Naive thymus-derived CD8-positive, alpha-beta T cell (primary cell): ENCODE data around the gene HRK. TPM values are rescaled to one million over a fixed set of nuclear protein-coding genes. Genes with fewer than 3 reads are reported as not detected.
A peak's percentile ranks its signal among the peaks of the same experiment; 100 is the strongest.

Source experiments
- ATAC-seq, 2 donors: fragments of 150-1000 bp; cut with Tn5 transposase in 1 of 2; sonication (Bioruptor Pico), chemical (Tn5 transposase) in 1 of 2; 1 replicate in 1 of 2; 2 replicates in 1 of 2; pipeline ENCODE4 v1.10.0; 2021; ENCODE audit warnings: mild to moderate bottlenecking in 2 of 2, moderate library complexity in 2 of 2
- POLR2A ChIA-PET: fragments of 350-600 bp; sonication (Branson Sonifier 250); formaldehyde crosslinking; loops from one replicate; lab custom pipeline; 2021; ENCODE audit warnings: antibody characterized with exemption; lab: Charles Lee
- DNase-seq, 10 donors: peaks; one replicate each; pipeline versions ENCODE4 v3.0.0 to v3.0.0-alpha.2; 2020 to 2022
- H3K27ac Mint-ChIP-seq, 10 donors: one replicate each; pipeline ENCODE4 v1.8.0; 2020 to 2022; ENCODE audit warnings: mild to moderate bottlenecking in 10 of 10, mixed read lengths in 10 of 10, moderate library complexity in 4 of 10, inconsistent platforms in 1 of 10
- H3K27me3 Mint-ChIP-seq, 5 donors: one replicate each; pipeline ENCODE4 v1.8.0; 2021 to 2022; ENCODE audit warnings: mixed read lengths in 5 of 5
- H3K36me3 Mint-ChIP-seq, 3 donors: one replicate each; pipeline ENCODE4 v1.8.0; 2020 to 2022; ENCODE audit warnings: mixed read lengths in 3 of 3, mild to moderate bottlenecking in 2 of 3, inconsistent platforms in 1 of 3
- H3K4me1 Mint-ChIP-seq, 4 donors: one replicate each; pipeline ENCODE4 v1.8.0; 2021 to 2022; ENCODE audit warnings: mixed read lengths in 4 of 4
- H3K4me3 Mint-ChIP-seq, 10 donors: one replicate each; pipeline ENCODE4 v1.8.0; 2020 to 2022; ENCODE audit warnings: mild to moderate bottlenecking in 10 of 10, mixed read lengths in 10 of 10, moderate library complexity in 6 of 10, inconsistent platforms in 1 of 10
- H3K9me3 Mint-ChIP-seq, 9 donors: one replicate each; pipeline ENCODE4 v1.8.0; 2020 to 2022; ENCODE audit warnings: mixed read lengths in 9 of 9, mild to moderate bottlenecking in 3 of 9, inconsistent platforms in 1 of 9, moderate library complexity in 1 of 9
- polyA plus RNA-seq, 3 donors: library from polyadenylated mRNA; unstranded; fragments of 300-500 nt; fragmentation: Illumina TruSeq; gene quantifications; one replicate each; pipeline ENCODE4 v1.2.3, GENCODE V29; 2021
- total RNA-seq, 8 experiments: library from RNA in 2 of 8; stranded (reverse) in 2 of 8; gene quantifications; one replicate each; pipeline ENCODE4 v1.2.3 and lab custom pipeline; 2021 to 2026

Gene HRK
- total and polyA plus RNA-seq, 5 experiments from 2014 or later = 0.13 to 0.30 TPM; not detected in 3

- no peaks in the 10 kb centered on the region for H3K36me3 Mint-ChIP-seq
- no peak overlapping the region for H3K4me3 Mint-ChIP-seq
- peak overlapping the region in 1 of 10 donors; percentile 34 for H3K27ac Mint-ChIP-seq
- peaks cover 13 to 42% (median 25%) of the 10 kb centered on the region in 5 donors for H3K27me3 Mint-ChIP-seq
- ATAC-seq (no peak), DNase-seq (no peak)
- POLR2A ChIA-PET = no interaction called here
- H3K9me3 Mint-ChIP-seq = peaks cover 0 to 3% (median 0%) of the 10 kb centered on the region in 9 donors
- peaks cover 5 to 27% (median 9%) of the 10 kb centered on the region in 4 donors for H3K4me1 Mint-ChIP-seq
Observed at GRCh38 chr12:116860263-116860662, 21.0 kb downstream of the HRK start.

DNA sequence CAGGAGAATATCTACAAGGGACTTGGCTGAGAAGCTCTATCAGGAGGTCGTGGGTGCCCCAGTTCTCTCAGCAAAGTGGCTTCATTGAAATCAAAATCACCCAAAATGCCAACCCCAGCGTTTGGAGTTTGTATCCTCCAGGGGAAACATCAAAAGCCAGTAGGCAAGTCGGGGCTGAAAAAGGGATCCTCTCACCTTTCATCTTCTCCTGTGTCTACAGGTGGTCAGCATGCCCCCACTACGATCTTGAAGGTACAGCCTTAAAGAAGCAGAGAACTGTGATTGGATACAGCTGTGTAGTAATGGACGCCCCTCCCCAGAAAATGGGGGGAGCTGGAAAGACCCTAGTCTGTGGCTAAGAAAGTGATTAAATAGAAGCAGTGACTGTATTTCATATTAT lies 22.2 kb downstream of the HRK start:
- H3K36me3 Mint-ChIP-seq = no peaks in the 10 kb centered on the region
- H3K27me3 Mint-ChIP-seq = peaks cover 15 to 44% (median 28%) of the 10 kb centered on the region in 5 donors

GRCh38 chr12:116856729-116857128 lies 24.5 kb downstream of the HRK start:
- no peak for DNase-seq
- no peak overlapping the region for H3K4me3 Mint-ChIP-seq
- H3K27ac Mint-ChIP-seq = no peak overlapping the region
- H3K36me3 Mint-ChIP-seq = peaks cover 0 to 11% (median 0%) of the 10 kb centered on the region in 3 donors
- peaks cover 13 to 41% (median 30%) of the 10 kb centered on the region in 5 donors for H3K27me3 Mint-ChIP-seq
- ATAC-seq = no peak
- H3K9me3 Mint-ChIP-seq = peaks cover 0 to 3% (median 0%) of the 10 kb centered on the region in 9 donors
- POLR2A ChIA-PET = no interaction called here
- H3K4me1 Mint-ChIP-seq = peaks cover 4 to 26% (median 7%) of the 10 kb centered on the region in 4 donors

More for the DNA sequence above, 22.2 kb downstream of the HRK start:
- peaks cover 5 to 27% (median 9%) of the 10 kb centered on the region in 4 donors for H3K4me1 Mint-ChIP-seq
- no peak overlapping the region for H3K27ac Mint-ChIP-seq
- no peak for ATAC-seq
- no peak overlapping the region for H3K4me3 Mint-ChIP-seq
- H3K9me3 Mint-ChIP-seq = peaks cover 0 to 3% (median 0%) of the 10 kb centered on the region in 9 donors
- POLR2A ChIA-PET = no interaction called here
- DNase-seq = no peak

GRCh38 chr12:116855744-116856470 lies 25.3 kb downstream of the HRK start:
- POLR2A ChIA-PET = no interaction called here
- no peak overlapping the region for H3K27ac Mint-ChIP-seq

GRCh38 chr12:116853507-116853906 lies 27.7 kb downstream of the HRK start:
- Mint-ChIP-seq H3K4me1 (peaks cover 0 to 12% (median 2%) of the 10 kb centered on the region in 4 donors), H3K4me3 (no peak overlapping the region), H3K36me3 (peaks cover 5 to 19% (median 7%) of the 10 kb centered on the region in 3 donors), H3K27ac (no peak overlapping the region), H3K27me3 (peaks cover 13 to 34% (median 25%) of the 10 kb centered on the region in 5 donors), H3K9me3 (peaks cover 0 to 3% (median 0%) of the 10 kb centered on the region in 9 donors)
- DNase-seq (no peak), ATAC-seq (no peak)
- POLR2A ChIA-PET = no interaction called here

More at GRCh38 chr12:116855744-116856470, 25.3 kb downstream of the HRK start:
- no peak for DNase-seq
- no peak for ATAC-seq
- H3K27me3 Mint-ChIP-seq = peaks cover 13 to 41% (median 28%) of the 10 kb centered on the region in 5 donors
- H3K36me3 Mint-ChIP-seq = peaks cover 0 to 11% (median 0%) of the 10 kb centered on the region in 3 donors
- no peak overlapping the region for H3K4me3 Mint-ChIP-seq
- H3K9me3 Mint-ChIP-seq = peaks cover 0 to 3% (median 0%) of the 10 kb centered on the region in 9 donors
- H3K4me1 Mint-ChIP-seq = peaks cover 0 to 19% (median 2%) of the 10 kb centered on the region in 4 donors

GRCh38 chr12:116852303-116852702 lies 28.9 kb downstream of the HRK start:
- H3K4me3 Mint-ChIP-seq = no peak overlapping the region
- DNase-seq (peak in 1 of 10 donors; percentile 9), ATAC-seq (no peak)
- peaks cover 0 to 2% (median 0%) of the 10 kb centered on the region in 4 donors for H3K4me1 Mint-ChIP-seq
- POLR2A ChIA-PET = no interaction called here
- peaks cover 5 to 25% (median 7%) of the 10 kb centered on the region in 3 donors for H3K36me3 Mint-ChIP-seq
- H3K27me3 Mint-ChIP-seq = peaks cover 10 to 28% (median 17%) of the 10 kb centered on the region in 5 donors
- H3K9me3 Mint-ChIP-seq = peaks cover 0 to 3% (median 0%) of the 10 kb centered on the region in 9 donors
- no peak overlapping the region for H3K27ac Mint-ChIP-seq

GRCh38 chr12:116849216-116849615 lies 32.0 kb downstream of the HRK start:
- no peaks in the 10 kb centered on the region for H3K9me3 Mint-ChIP-seq
- no peak for ATAC-seq
- no peak overlapping the region for H3K4me3 Mint-ChIP-seq
- peaks cover 5 to 26% (median 7%) of the 10 kb centered on the region in 3 donors for H3K36me3 Mint-ChIP-seq
- H3K4me1 Mint-ChIP-seq = no peaks in the 10 kb centered on the region
- peaks cover 0 to 10% (median 2%) of the 10 kb centered on the region in 5 donors for H3K27me3 Mint-ChIP-seq
- POLR2A ChIA-PET = no interaction called here
- no peak for DNase-seq
- no peak overlapping the region for H3K27ac Mint-ChIP-seq

DNA sequence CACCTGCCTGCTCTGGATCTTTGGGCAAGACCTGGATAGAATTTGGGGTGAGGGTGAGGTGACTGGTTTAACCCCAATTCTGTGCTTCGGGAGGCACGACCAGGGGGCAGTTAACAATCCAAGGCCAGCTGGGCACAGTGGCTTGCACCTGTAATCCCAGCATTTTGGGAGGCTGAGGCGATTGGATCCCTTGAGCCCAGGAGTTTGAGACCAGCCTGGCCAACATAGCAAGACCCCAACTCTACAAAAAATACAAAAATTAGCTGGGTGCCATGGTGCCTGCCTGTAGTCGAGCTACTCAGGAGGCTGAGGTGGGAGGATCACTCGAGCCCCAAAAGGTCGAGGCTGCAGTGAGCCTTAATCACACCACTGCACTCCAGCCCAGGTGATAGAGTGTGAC lies 38.2 kb downstream of the HRK start:
- Mint-ChIP-seq H3K36me3 (peaks cover 0 to 7% (median 0%) of the 10 kb centered on the region in 3 donors), H3K4me1 (peaks cover 0 to 4% (median 0%) of the 10 kb centered on the region in 4 donors), H3K27ac (no peak overlapping the region), H3K9me3 (no peaks in the 10 kb centered on the region), H3K4me3 (no peak overlapping the region), H3K27me3 (no peaks in the 10 kb centered on the region)
- POLR2A ChIA-PET = no interaction called here
- DNase-seq (peak in 1 of 10 donors; percentile 15), ATAC-seq (no peak)

DNA sequence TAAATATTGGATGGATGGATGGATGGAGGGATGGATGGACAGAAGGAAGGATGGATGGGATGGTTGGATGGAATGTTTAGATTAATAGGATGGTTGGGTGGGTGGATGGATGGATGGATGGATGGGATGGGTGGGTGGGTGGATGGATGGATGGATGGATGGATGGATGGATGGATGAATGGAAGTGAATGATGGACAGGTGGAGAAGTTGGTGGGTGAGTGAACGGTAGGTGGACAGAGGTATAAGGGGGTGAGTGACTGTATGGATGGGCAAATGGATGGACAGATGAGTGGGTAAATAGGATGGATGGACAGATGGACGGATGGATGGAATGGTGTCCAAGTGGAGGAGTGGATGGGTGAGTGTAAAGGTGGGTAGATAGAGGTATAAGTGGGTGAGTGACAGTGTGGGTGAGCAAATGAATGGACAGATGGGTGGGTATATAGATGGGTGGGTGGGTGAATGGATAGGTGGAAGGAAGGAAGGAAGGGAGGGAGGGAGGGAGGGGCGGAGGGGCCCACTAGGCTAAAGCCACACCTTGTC lies 41.9 kb downstream of the HRK start:
- H3K4me3 Mint-ChIP-seq = no peak overlapping the region
- DNase-seq (no peak), ATAC-seq (no peak)
- no peaks in the 10 kb centered on the region for H3K27me3 Mint-ChIP-seq
- peaks cover 9 to 18% (median 17%) of the 10 kb centered on the region in 3 donors for H3K36me3 Mint-ChIP-seq
- POLR2A ChIA-PET = interaction anchor here (1.0 kb wide), 1 partner anchor 14 kb away, joined by 4 read pairs; no protein-coding TSS in a partner anchor
- peaks cover 0 to 4% (median 0%) of the 10 kb centered on the region in 4 donors for H3K4me1 Mint-ChIP-seq
- peaks cover 0 to 6% (median 0%) of the 10 kb centered on the region in 9 donors for H3K9me3 Mint-ChIP-seq
- peak overlapping the region in 1 of 10 donors; percentile 57 for H3K27ac Mint-ChIP-seq

DNA sequence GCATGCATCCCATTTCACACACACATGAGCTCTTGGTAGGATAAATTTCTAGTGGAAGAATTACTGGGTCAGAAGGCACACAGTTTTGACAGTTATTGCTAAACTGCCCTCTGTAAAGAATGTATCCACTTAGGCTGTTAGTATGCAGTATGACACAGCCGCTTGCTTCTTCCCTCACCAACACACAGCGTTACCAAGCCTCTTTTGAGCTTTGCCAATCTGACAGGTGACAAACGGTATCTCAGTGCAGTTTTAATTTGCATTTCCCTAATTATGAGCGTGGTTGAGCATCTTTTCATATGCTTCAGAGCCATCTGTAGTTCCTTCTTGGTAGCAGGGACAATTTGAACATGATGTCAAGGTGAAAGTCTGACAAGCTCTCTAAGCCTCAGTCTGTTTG lies 42.9 kb downstream of the HRK start:
- no peak for DNase-seq
- Mint-ChIP-seq H3K4me1 (peaks cover 0 to 4% (median 0%) of the 10 kb centered on the region in 4 donors), H3K27me3 (no peaks in the 10 kb centered on the region), H3K4me3 (no peak overlapping the region), H3K36me3 (peaks cover 11 to 22% (median 20%) of the 10 kb centered on the region in 3 donors), H3K9me3 (peaks cover 0 to 6% (median 0%) of the 10 kb centered on the region in 9 donors), H3K27ac (no peak overlapping the region)
- ATAC-seq = no peak
- POLR2A ChIA-PET = no interaction called here

DNA sequence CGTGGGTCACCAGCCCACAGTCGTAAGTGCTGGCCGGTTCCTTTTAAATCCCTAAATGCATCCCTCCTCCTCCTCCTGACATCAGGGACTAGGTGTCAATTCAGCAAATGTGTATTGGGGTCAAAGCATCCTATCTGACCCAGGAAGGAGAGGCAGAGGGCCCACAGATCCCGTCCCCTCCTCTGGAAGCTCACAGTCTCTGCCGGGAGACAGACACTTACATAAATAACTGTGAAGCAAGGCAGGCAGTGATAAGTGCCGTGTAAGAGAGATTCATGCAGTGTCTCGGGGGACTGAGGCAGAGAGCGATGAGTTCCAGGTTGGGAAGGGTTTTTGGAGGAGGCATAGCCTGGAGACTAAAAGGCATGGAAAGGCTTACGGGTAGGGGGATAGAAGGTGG lies 44.1 kb downstream of the HRK start:
- DNase-seq (no peak), ATAC-seq (no peak)
- no peaks in the 10 kb centered on the region for H3K27me3 Mint-ChIP-seq
- H3K9me3 Mint-ChIP-seq = peaks cover 0 to 6% (median 0%) of the 10 kb centered on the region in 9 donors
- peaks cover 11 to 22% (median 20%) of the 10 kb centered on the region in 3 donors for H3K36me3 Mint-ChIP-seq
- H3K4me3 Mint-ChIP-seq = no peak overlapping the region
- H3K4me1 Mint-ChIP-seq = peaks cover 0 to 4% (median 0%) of the 10 kb centered on the region in 4 donors
- POLR2A ChIA-PET = no interaction called here
- no peak overlapping the region for H3K27ac Mint-ChIP-seq

- Mint-ChIP-seq H3K36me3 (peaks cover 11 to 22% (median 16%) of the 10 kb centered on the region in 3 donors), H3K27me3 (no peaks in the 10 kb centered on the region), H3K27ac (no peak overlapping the region), H3K9me3 (peaks cover 0 to 6% (median 0%) of the 10 kb centered on the region in 9 donors), H3K4me1 (peaks cover 0 to 4% (median 0%) of the 10 kb centered on the region in 4 donors), H3K4me3 (no peak overlapping the region)
- DNase-seq (no peak), ATAC-seq (no peak)
- POLR2A ChIA-PET = no interaction called here
Observed at GRCh38 chr12:116835484-116835883, 45.8 kb downstream of the HRK start.

DNA sequence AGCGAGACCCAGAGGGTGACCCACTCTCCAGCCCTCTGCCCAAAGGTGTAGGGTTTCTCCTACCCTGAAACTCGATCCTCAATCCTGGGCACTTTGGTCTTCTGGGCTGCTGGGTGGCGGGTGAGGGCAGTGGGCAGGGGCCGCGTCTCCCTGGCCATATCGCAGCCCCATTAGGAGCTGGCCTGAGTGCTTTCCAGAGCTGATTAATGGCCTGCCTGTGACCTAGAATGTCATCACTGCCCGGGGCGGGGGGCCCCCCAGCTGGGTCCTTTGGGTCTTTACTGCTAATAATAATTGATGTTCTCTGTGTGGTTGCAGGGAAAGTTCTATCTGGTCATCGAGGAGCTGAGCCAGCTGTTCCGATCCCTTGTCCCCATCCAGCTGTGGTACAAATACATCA lies 47.8 kb downstream of the HRK start:
- Mint-ChIP-seq H3K4me1 (no peaks in the 10 kb centered on the region), H3K27me3 (no peaks in the 10 kb centered on the region), H3K4me3 (no peak overlapping the region), H3K9me3 (peaks cover 0 to 6% (median 0%) of the 10 kb centered on the region in 9 donors), H3K27ac (no peak overlapping the region), H3K36me3 (peaks cover 11 to 22% (median 21%) of the 10 kb centered on the region in 3 donors)
- POLR2A ChIA-PET = no interaction called here
- ATAC-seq (no peak), DNase-seq (no peak)
